Sigmoid colon (tissue), 7 donors: ENCODE measurements around the gene TRPV4. TPM values are rescaled to one million over a fixed set of nuclear protein-coding genes. Genes with fewer than 3 reads are reported as not detected.

Experiments used
- DNase-seq: peaks from one replicate; pipeline ENCODE4 v3.0.0-alpha.2; 2019
- H3K27ac ChIP-seq, 4 donors: fragments of 200-600 bp; sonication (generic); one replicate each; pipeline ENCODE4 v1.5.1; 2016 to 2019; ENCODE audit warnings: mild to moderate bottlenecking in 1 of 4
- H3K27me3 ChIP-seq, 3 donors: fragments of 200-600 bp; sonication (generic); one replicate each; pipeline ENCODE4 v1.5.1; 2019; ENCODE audit warnings: mild to moderate bottlenecking in 1 of 3
- H3K36me3 ChIP-seq, 4 donors: fragments of 200-600 bp; sonication (generic); one replicate each; pipeline ENCODE4 v1.5.1; 2016 to 2019
- H3K4me1 ChIP-seq, 4 donors: fragments of 200-600 bp; sonication (generic); one replicate each; pipeline ENCODE4 v1.5.1; 2017 to 2019
- H3K4me3 ChIP-seq, 4 donors: fragments of 200-600 bp; sonication (generic); one replicate each; pipeline ENCODE4 v1.5.1; 2017 to 2019; ENCODE audit warnings: mild to moderate bottlenecking in 2 of 4, moderate library complexity in 1 of 4
- H3K9me3 ChIP-seq, 4 donors: fragments of 200-600 bp in 3 of 4; sonication (generic) in 3 of 4; one replicate each; pipeline versions ENCODE4 v1.5.1 to v1.6.1; 2013 to 2019
- CTCF ChIP-seq, 4 experiments: fragments of 450-650 bp in 3 of 4; fragments of 200-600 bp in 1 of 4; IDR thresholded peaks; one replicate each; pipeline ENCODE4 v1.5.1; 2016 to 2019; ENCODE audit warnings: antibody characterized with exemption in 4 of 4, mild to moderate bottlenecking in 3 of 4, moderate library complexity in 2 of 4
- EP300 ChIP-seq, 4 donors: sonication (generic); formaldehyde crosslinking; IDR thresholded peaks; one replicate each; pipeline ENCODE4 v1.6.1; 2017; ENCODE audit warnings: antibody characterized with exemption in 4 of 4
- POLR2A ChIP-seq, 2 donors: fragments of 450-650 bp; IDR thresholded peaks; one replicate each; pipeline ENCODE4 v1.6.1; 2016; ENCODE audit warnings: antibody characterized with exemption in 2 of 2, mild to moderate bottlenecking in 2 of 2, moderate library complexity in 2 of 2
- POLR2AphosphoS5 ChIP-seq, 4 donors: sonication (generic); formaldehyde crosslinking; IDR thresholded peaks; one replicate each; pipeline ENCODE4 v1.6.1; 2017; ENCODE audit warnings: antibody characterized with exemption in 4 of 4
- WGBS, 2 donors: extraction: QIAGEN DNeasy Blood & Tissue Kit; methylation state at CpG; one replicate each; pipeline ENCODE4 v1.1.7; 2013; 5-methylcytosine and 5-hydroxymethylcytosine counted together
- intact Hi-C: fragments of 100-400 bp; cut with DNase I; formaldehyde crosslinking; loops from one replicate; pipeline ENCODE4 v1.15.1; 2023
- polyA plus RNA-seq, 3 donors: library from polyadenylated mRNA; stranded (reverse); fragments of 200-250 nt; gene quantifications; one replicate each; pipeline ENCODE4 v1.2.3, GENCODE V29; 2013
- total RNA-seq, 4 donors: library from RNA; depleted of rRNA; stranded (reverse); fragments of >200 nt; gene quantifications; one replicate each; pipeline ENCODE4 v1.1.0, GENCODE V29; 2016
- donor health status: healthy with polysubstance abuse.
- donor health status: Bipolar disorder and iron deficiency.
- donor health status: healthy.

Gene TRPV4
- total and polyA plus RNA-seq, 7 donors, result 0.14 to 0.60 (median 0.39) TPM; not detected in 1

GRCh38 chr12:109822951-109823411 lies 10.2 kb downstream of the TRPV4 start:
- Histone ChIP-seq H3K4me1 (no peaks in the 10 kb centered on the region), H3K27me3 (peaks cover 0 to 14% (median 0%) of the 10 kb centered on the region in 3 donors), H3K9me3 (no peaks in the 10 kb centered on the region), H3K4me3 (no peak overlapping the region), H3K27ac (no peak overlapping the region), H3K36me3 (no peaks in the 10 kb centered on the region)
- DNase-seq, result no peak
- intact Hi-C loops, result no loop called here
- TF ChIP-seq EP300 (IDR thresholded peaks at IDR 0.05) (no peak), POLR2A (IDR thresholded peaks at IDR 0.05) (no peak), CTCF (IDR thresholded peaks at IDR 0.05) (no peak), POLR2AphosphoS5 (IDR thresholded peaks at IDR 0.05) (no peak)
- 54 to 79% methylated on average over 15 of the region's 15 CpGs for WGBS, 2 donors

GRCh38 chr12:109822416-109822815 lies 10.8 kb downstream of the TRPV4 start:
- DNase-seq, result no peak
- Histone ChIP-seq H3K4me3 (no peak overlapping the region), H3K27me3 (peaks cover 0 to 19% (median 0%) of the 10 kb centered on the region in 3 donors), H3K27ac (no peak overlapping the region), H3K4me1 (no peaks in the 10 kb centered on the region), H3K9me3 (no peaks in the 10 kb centered on the region), H3K36me3 (no peaks in the 10 kb centered on the region)
- TF ChIP-seq CTCF (IDR thresholded peaks at IDR 0.05) (no peak), POLR2A (IDR thresholded peaks at IDR 0.05) (no peak), POLR2AphosphoS5 (IDR thresholded peaks at IDR 0.05) (no peak), EP300 (IDR thresholded peaks at IDR 0.05) (no peak)
- 82 to 85% methylated on average over 7 of the region's 7 CpGs for WGBS, 2 donors
- intact Hi-C loops, result no loop called here

- intact Hi-C loops, result no loop called here
- TF ChIP-seq POLR2AphosphoS5 (IDR thresholded peaks at IDR 0.05), result no peak
- no peak for TF ChIP-seq CTCF (IDR thresholded peaks at IDR 0.05)
- TF ChIP-seq EP300 (IDR thresholded peaks at IDR 0.05), result no peak
- no peak for TF ChIP-seq POLR2A (IDR thresholded peaks at IDR 0.05)
- H3K36me3 ChIP-seq, result no peaks in the 10 kb centered on the region
- H3K4me1 ChIP-seq, result no peaks in the 10 kb centered on the region
- no peak overlapping the region for H3K27ac ChIP-seq
- H3K9me3 ChIP-seq, result no peaks in the 10 kb centered on the region
- peaks cover 0 to 24% (median 0%) of the 10 kb centered on the region in 3 donors for H3K27me3 ChIP-seq
- no peak for DNase-seq
- H3K4me3 ChIP-seq, result no peak overlapping the region
Measured at GRCh38 chr12:109821968-109822367, 11.2 kb downstream of the TRPV4 start.

GRCh38 chr12:109820816-109821381 lies 12.3 kb downstream of the TRPV4 start:
- Histone ChIP-seq H3K36me3 (no peaks in the 10 kb centered on the region), H3K9me3 (no peaks in the 10 kb centered on the region), H3K4me1 (no peaks in the 10 kb centered on the region), H3K27me3 (peaks cover 0 to 24% (median 0%) of the 10 kb centered on the region in 3 donors), H3K27ac (no peak overlapping the region), H3K4me3 (no peak overlapping the region)
- WGBS, 2 donors, result 72 to 82% methylated on average over 16 of the region's 16 CpGs
- DNase-seq, result no peak
- TF ChIP-seq POLR2A (IDR thresholded peaks at IDR 0.05), result no peak
- TF ChIP-seq CTCF (IDR thresholded peaks at IDR 0.05), result no peak
- no peak for TF ChIP-seq POLR2AphosphoS5 (IDR thresholded peaks at IDR 0.05)
- TF ChIP-seq EP300 (IDR thresholded peaks at IDR 0.05), result no peak
- intact Hi-C loops, result no loop called here
